GM19452 (cell line): Measurements from ENCODE around the gene MRPS35.

Experiments used
- ATAC-seq: cut with Tn5 transposase; IDR thresholded peaks from one replicate; pipeline ENCODE4 v1.9.1; 2021; ENCODE audit not compliant: unreplicated experiment

Gene MRPS35

GRCh38 chr12:27771481-27772327, 61.1 kb downstream of the MRPS35 start:
- no peak for ATAC-seq

GRCh38 chr12:27772328-27773049, 61.9 kb downstream of the MRPS35 start:
- ATAC-seq, result no peak

GRCh38 chr12:27777141-27777540, 66.5 kb downstream of the MRPS35 start:
- no peak for ATAC-seq

- ATAC-seq, result no peak
Measured at GRCh38 chr12:27778206-27778605, 67.6 kb downstream of the MRPS35 start.

GRCh38 chr12:27779416-27779919, 68.8 kb downstream of the MRPS35 start:
- peak; percentile 9 for ATAC-seq

GRCh38 chr12:27779920-27780611, 69.4 kb downstream of the MRPS35 start, which contains the start of the genes KLHL42 and MANSC4:
Gene KLHL42, plus strand, starts transcription at chr12:27780233. Its CDS starts 98 bp downstream, at chr12:27780331.
Gene MANSC4, minus strand, starts transcription at chr12:27780236. Its CDS starts 8,960 bp downstream, at chr12:27771276.
- peak; percentile 75 for ATAC-seq

- ATAC-seq, result peak; percentile 31
Measured at GRCh38 chr12:27780612-27781408, 70.2 kb downstream of the MRPS35 start.

- ATAC-seq, result no peak
Measured at GRCh38 chr12:27781680-27782079, 71.0 kb downstream of the MRPS35 start.

GRCh38 chr12:27782481-27782880, 71.8 kb downstream of the MRPS35 start:
- no peak for ATAC-seq

- no peak for ATAC-seq
Measured at GRCh38 chr12:27785882-27786570, 75.4 kb downstream of the MRPS35 start.

- ATAC-seq, result no peak
Measured at GRCh38 chr12:27787559-27787958, 76.9 kb downstream of the MRPS35 start.

- ATAC-seq, result no peak
Measured at GRCh38 chr12:27790179-27790578, 79.5 kb downstream of the MRPS35 start.

- ATAC-seq, result no peak
Measured at GRCh38 chr12:27794818-27795584, 84.4 kb downstream of the MRPS35 start.

GRCh38 chr12:27796128-27796527, 85.5 kb downstream of the MRPS35 start:
- no peak for ATAC-seq

GRCh38 chr12:27797301-27798025, 86.8 kb downstream of the MRPS35 start:
- no peak for ATAC-seq

GRCh38 chr12:27800819-27801218, 90.2 kb downstream of the MRPS35 start:
- ATAC-seq, result no peak

- no peak for ATAC-seq
Measured at GRCh38 chr12:27801630-27802029, 91.0 kb downstream of the MRPS35 start.

- ATAC-seq, result no peak
Measured at GRCh38 chr12:27802511-27802910, 91.9 kb downstream of the MRPS35 start.
